ENCODE data around the gene ACAP1. TPM values are rescaled to one million over a fixed set of nuclear protein-coding genes. Genes with fewer than 3 reads are reported as not detected.

ACAP1 gene
- total RNA-seq, 1 experiment from 2014 or later: 1.6 TPM

- no peak for TF ChIP-seq CTCF (IDR thresholded peaks at IDR 0.05; ENCODE audit: insufficient read depth in 1 of 2, low read depth in 1 of 2, low read length in 1 of 2, severe bottlenecking in 1 of 2, unreplicated experiment in 1 of 2)
- no peaks in the 10 kb centered on the region for H3K27me3 ChIP-seq (replicated peaks; ENCODE audit: control insufficient read depth, insufficient read depth, low read length)
- H3K27ac Mint-ChIP-seq (ENCODE audit: unreplicated experiment): no peak overlapping the region
- H3K9me3 ChIP-seq: no peaks in the 10 kb centered on the region
- no TSS peak for BruUV-seq (replicated peaks)
- no peaks in the 10 kb centered on the region for H3K27me3 Mint-ChIP-seq (ENCODE audit: insufficient read depth, unreplicated experiment)
- ChIA-PET CTCF (no interaction called here), POLR2A (no interaction called here)
- DNase-seq: no peak
- H3K36me3 ChIP-seq (ENCODE audit: control insufficient read depth, insufficient read depth, low read length): no peaks in the 10 kb centered on the region
- H3K4me3 ChIP-seq (ENCODE audit: low read depth, low read length): peak overlapping the region; percentile 60
- H3K4me1 ChIP-seq: peaks cover 3% of the 10 kb centered on the region; the same call in 1 of the 2 replicates
- H3K4me3 Mint-ChIP-seq (ENCODE audit: unreplicated experiment): peak overlapping the region; percentile 76
- no peaks in the 10 kb centered on the region for H3K4me1 Mint-ChIP-seq (ENCODE audit: low read depth, unreplicated experiment)
- no peaks in the 10 kb centered on the region for H3K36me3 Mint-ChIP-seq (ENCODE audit: insufficient read depth, unreplicated experiment)
- intact Hi-C loops (cut with micrococcal nuclease; ENCODE audit: unreplicated experiment): no loop called here
- H3K9me3 Mint-ChIP-seq (ENCODE audit: unreplicated experiment): no peaks in the 10 kb centered on the region
Measured at GRCh38 chr17:7392696-7393612, 56.6 kb downstream of the ACAP1 start.

- Mint-ChIP-seq H3K4me1 (ENCODE audit: low read depth, unreplicated experiment) (no peaks in the 10 kb centered on the region), H3K9me3 (ENCODE audit: unreplicated experiment) (no peaks in the 10 kb centered on the region), H3K27ac (ENCODE audit: unreplicated experiment) (no peak overlapping the region), H3K4me3 (ENCODE audit: unreplicated experiment) (peak overlapping the region; percentile 76), H3K36me3 (ENCODE audit: insufficient read depth, unreplicated experiment) (no peaks in the 10 kb centered on the region), H3K27me3 (ENCODE audit: insufficient read depth, unreplicated experiment) (no peaks in the 10 kb centered on the region)
- no peaks in the 10 kb centered on the region for H3K36me3 ChIP-seq (ENCODE audit: control insufficient read depth, insufficient read depth, low read length)
- intact Hi-C loops (cut with micrococcal nuclease; ENCODE audit: unreplicated experiment): no loop called here
- BruUV-seq (replicated peaks): TSS peak; percentile 38
- H3K27me3 ChIP-seq (replicated peaks; ENCODE audit: control insufficient read depth, insufficient read depth, low read length): no peaks in the 10 kb centered on the region
- CTCF ChIA-PET: interaction anchor here (1.0 kb wide), 1 partner anchor 10 kb away, joined by 6 read pairs; the partner anchor contains the start of gene TMEM256
- POLR2A ChIA-PET: interaction anchor here (0.6 to 1.4 kb wide), 3 partner anchors 10 to 130 kb away, joined by 3 to 14 read pairs (median 5); partner anchors contain the start of gene TMEM256
- no peak for TF ChIP-seq CTCF (IDR thresholded peaks at IDR 0.05; ENCODE audit: insufficient read depth in 1 of 2, low read depth in 1 of 2, low read length in 1 of 2, severe bottlenecking in 1 of 2, unreplicated experiment in 1 of 2)
- no peaks in the 10 kb centered on the region for H3K9me3 ChIP-seq
- peaks cover 3% of the 10 kb centered on the region; the same call in 1 of the 2 replicates for H3K4me1 ChIP-seq
- H3K4me3 ChIP-seq (ENCODE audit: low read depth, low read length): peak overlapping the region; percentile 60
- peak; percentile 47 to 55 for DNase-seq
Measured at GRCh38 chr17:7393613-7394451, 57.5 kb downstream of the ACAP1 start.

Measured in Caco-2 (cell line).